H7 (cell line): ENCODE measurements around the gene EOGT. TPM values are rescaled to one million over a fixed set of nuclear protein-coding genes. Genes with fewer than 3 reads are reported as not detected.
A peak's percentile ranks its signal among the peaks of the same experiment; 100 is the strongest.

ENCODE experiments used
- DNase-seq: peaks from one replicate; pipeline ENCODE4 v3.0.0; 2012
- H3K27me3 ChIP-seq: 2 replicates; pipeline ENCODE4 v1.6.0; 2011; ENCODE audit warnings: mild to moderate bottlenecking, low read length; ENCODE audit not compliant: control insufficient read depth, insufficient read depth
- H3K36me3 ChIP-seq: replicated peaks from 2 replicates; pipeline ENCODE4 v1.5.1; 2011; ENCODE audit warnings: low read length; ENCODE audit not compliant: control insufficient read depth, insufficient read depth
- H3K4me3 ChIP-seq: 2 replicates; pipeline ENCODE4 v1.5.1; 2011; ENCODE audit warnings: low read depth, mild to moderate bottlenecking, control low read depth, low read length, moderate library complexity; ENCODE audit not compliant: insufficient read depth
- total RNA-seq: library from RNA; depleted of rRNA; stranded (reverse); fragments of >200 nt; shearing (Covaris generic); gene quantifications from 2 replicates; pipeline ENCODE4 v1.2.3, GENCODE V29; 2014; rRNA removed

The EOGT gene
- total RNA-seq, result 36.5 and 51.9 TPM in 2 replicates

- Histone ChIP-seq H3K4me3 (peak within 1 kb of the TSS; percentile 71), H3K36me3 (no peaks in the 10 kb centered on the region), H3K27me3 (no peaks in the 10 kb centered on the region)
- DNase-seq, result peak; percentile 88
These were observed at the start of gene EOGT for GRCh38 chr3:69013253-69014021. Gene EOGT (minus strand): TSS chr3:69013684. CDS start chr3:69009846, 3,838 bp downstream.

GRCh38 chr3:69059688-69060087 is 46.2 kb upstream of the EOGT start:
- no peak for DNase-seq
- no peak overlapping the region for H3K4me3 ChIP-seq
- peaks cover 23% of the 10 kb centered on the region for H3K36me3 ChIP-seq
- H3K27me3 ChIP-seq, result no peaks in the 10 kb centered on the region

GRCh38 chr3:69058947-69059224 is 45.4 kb upstream of the EOGT start:
- no peak for DNase-seq
- no peak overlapping the region for H3K4me3 ChIP-seq
- peaks cover 23% of the 10 kb centered on the region for H3K36me3 ChIP-seq
- H3K27me3 ChIP-seq, result no peaks in the 10 kb centered on the region

- H3K27me3 ChIP-seq, result no peaks in the 10 kb centered on the region
- no peak overlapping the region for H3K4me3 ChIP-seq
- H3K36me3 ChIP-seq, result peaks cover 23% of the 10 kb centered on the region
- DNase-seq, result no peak
These were observed 44.9 kb upstream of the EOGT start for GRCh38 chr3:69058180-69058946.

GRCh38 chr3:69052472-69052898 is 39.0 kb upstream of the EOGT start:
- H3K27me3 ChIP-seq, result no peaks in the 10 kb centered on the region
- DNase-seq, result no peak
- H3K36me3 ChIP-seq, result peaks cover 9% of the 10 kb centered on the region
- H3K4me3 ChIP-seq, result peak overlapping the region; percentile 91

GRCh38 chr3:69051756-69052471 is 38.4 kb upstream of the EOGT start, which contains the start of gene TMF1:
Gene TMF1 (minus strand): TSS chr3:69052333. CDS start chr3:69052086, 247 bp downstream.
- H3K36me3 ChIP-seq, result peaks cover 7% of the 10 kb centered on the region
- H3K4me3 ChIP-seq, result peak within 1 kb of the TSS; percentile 91
- peak; percentile 90 for DNase-seq
- H3K27me3 ChIP-seq, result no peaks in the 10 kb centered on the region

- H3K36me3 ChIP-seq, result peaks cover 2% of the 10 kb centered on the region
- no peaks in the 10 kb centered on the region for H3K27me3 ChIP-seq
- no peak for DNase-seq
- no peak overlapping the region for H3K4me3 ChIP-seq
These were observed 35.5 kb upstream of the EOGT start for GRCh38 chr3:69048990-69049389.

GRCh38 chr3:69044608-69045007 is 31.1 kb upstream of the EOGT start:
- H3K36me3 ChIP-seq, result peaks cover 6% of the 10 kb centered on the region
- no peak overlapping the region for H3K4me3 ChIP-seq
- no peaks in the 10 kb centered on the region for H3K27me3 ChIP-seq
- DNase-seq, result no peak

- no peak for DNase-seq
- H3K27me3 ChIP-seq, result no peaks in the 10 kb centered on the region
- no peak overlapping the region for H3K4me3 ChIP-seq
- H3K36me3 ChIP-seq, result peaks cover 10% of the 10 kb centered on the region
These were observed 20.0 kb upstream of the EOGT start for GRCh38 chr3:69033470-69033869.

GRCh38 chr3:69032737-69033136 is 19.3 kb upstream of the EOGT start:
- Histone ChIP-seq H3K4me3 (no peak overlapping the region), H3K27me3 (no peaks in the 10 kb centered on the region), H3K36me3 (peaks cover 10% of the 10 kb centered on the region)
- no peak for DNase-seq

GRCh38 chr3:69032142-69032541 is 18.7 kb upstream of the EOGT start:
- no peaks in the 10 kb centered on the region for H3K27me3 ChIP-seq
- no peak overlapping the region for H3K4me3 ChIP-seq
- DNase-seq, result no peak
- H3K36me3 ChIP-seq, result peaks cover 11% of the 10 kb centered on the region

GRCh38 chr3:69031635-69032034 is 18.2 kb upstream of the EOGT start:
- H3K36me3 ChIP-seq, result peaks cover 12% of the 10 kb centered on the region
- DNase-seq, result no peak
- H3K27me3 ChIP-seq, result no peaks in the 10 kb centered on the region
- H3K4me3 ChIP-seq, result no peak overlapping the region

GRCh38 chr3:69020857-69021256 is 7.4 kb upstream of the EOGT start:
- H3K4me3 ChIP-seq, result no peak overlapping the region
- no peaks in the 10 kb centered on the region for H3K27me3 ChIP-seq
- H3K36me3 ChIP-seq, result peaks cover 5% of the 10 kb centered on the region
- DNase-seq, result no peak

GRCh38 chr3:69020424-69020823 is 6.9 kb upstream of the EOGT start:
- Histone ChIP-seq H3K36me3 (peaks cover 2% of the 10 kb centered on the region), H3K4me3 (no peak overlapping the region), H3K27me3 (no peaks in the 10 kb centered on the region)
- DNase-seq, result no peak
